HFF-Myc (cell line): ENCODE measurements around the gene NREP.

Source experiments
- DNase-seq: peaks from one replicate; pipeline ENCODE4 v3.0.0-alpha.2; 2011; ENCODE audit warnings: low read depth; ENCODE audit errors: extremely low read depth
- H3K4me3 ChIP-seq: replicated peaks from 2 replicates; pipeline ENCODE4 v1.5.1; 2011; ENCODE audit warnings: low read depth, mild to moderate bottlenecking, control low read depth, low read length
- CTCF ChIP-seq: IDR thresholded peaks from 2 replicates; pipeline ENCODE4 v1.5.1; 2012; ENCODE audit warnings: mild to moderate bottlenecking, low read depth, low read length, control low read depth; ENCODE audit errors: missing control alignments

The NREP gene

GRCh38 chr5:111772456-111773122, 15.6 kb upstream of the NREP start:
- DNase-seq, result no peak
- no peak for TF ChIP-seq CTCF
- H3K4me3 ChIP-seq, result no peak overlapping the region

- no peak overlapping the region for H3K4me3 ChIP-seq
- TF ChIP-seq CTCF, result no peak
- no peak for DNase-seq
These were observed 12.5 kb upstream of the NREP start for GRCh38 chr5:111769541-111769940.

DNA sequence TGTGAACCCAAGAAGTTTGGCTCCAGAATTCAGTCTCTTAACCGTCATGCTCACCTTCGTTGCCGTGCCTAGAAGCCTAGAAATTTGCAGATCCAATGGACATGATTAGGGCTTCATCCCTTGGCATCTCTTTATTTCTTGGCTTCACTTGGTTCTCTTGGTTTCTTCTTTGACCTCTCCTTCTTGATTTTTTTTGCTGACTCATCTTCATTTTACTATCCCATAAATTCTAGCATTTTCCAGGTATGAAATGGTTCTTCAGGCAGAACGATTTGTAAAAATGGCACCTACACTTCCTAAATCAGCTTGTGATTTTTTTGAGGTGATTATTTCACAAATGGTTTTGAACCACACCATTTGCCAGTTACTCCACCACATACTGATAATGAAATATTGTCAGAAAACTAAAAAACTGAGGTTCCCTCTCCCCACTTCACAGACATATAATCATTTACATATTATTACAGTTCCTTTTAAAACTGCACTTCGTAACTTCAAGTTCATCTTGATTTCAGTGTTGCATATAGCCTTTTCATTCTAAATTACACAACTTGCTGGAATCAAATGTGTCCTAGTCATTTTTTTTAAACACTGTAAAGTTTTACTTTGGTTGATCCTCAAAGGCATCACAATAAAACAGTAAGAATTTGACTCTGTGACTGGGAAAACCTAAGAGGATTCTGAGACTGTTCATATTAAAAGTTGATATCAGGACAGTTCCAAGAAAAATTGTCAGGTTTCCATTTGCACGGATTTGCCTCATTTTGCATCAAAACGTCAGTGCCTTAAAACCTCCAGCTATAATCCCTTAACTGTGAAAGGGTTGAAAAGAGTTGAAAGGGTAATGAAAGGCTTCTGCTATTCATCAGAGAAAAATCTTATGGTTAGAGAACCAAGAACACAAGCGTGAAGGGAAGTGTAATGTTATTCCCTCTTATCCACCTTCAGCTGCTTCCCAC, 8.9 kb upstream of the NREP start:
- no peak for DNase-seq
- no peak overlapping the region for H3K4me3 ChIP-seq
- no peak for TF ChIP-seq CTCF

- DNase-seq, result no peak
- no peak for TF ChIP-seq CTCF
- no peak overlapping the region for H3K4me3 ChIP-seq
These were observed 7.0 kb upstream of the NREP start for GRCh38 chr5:111764019-111764418.

DNA sequence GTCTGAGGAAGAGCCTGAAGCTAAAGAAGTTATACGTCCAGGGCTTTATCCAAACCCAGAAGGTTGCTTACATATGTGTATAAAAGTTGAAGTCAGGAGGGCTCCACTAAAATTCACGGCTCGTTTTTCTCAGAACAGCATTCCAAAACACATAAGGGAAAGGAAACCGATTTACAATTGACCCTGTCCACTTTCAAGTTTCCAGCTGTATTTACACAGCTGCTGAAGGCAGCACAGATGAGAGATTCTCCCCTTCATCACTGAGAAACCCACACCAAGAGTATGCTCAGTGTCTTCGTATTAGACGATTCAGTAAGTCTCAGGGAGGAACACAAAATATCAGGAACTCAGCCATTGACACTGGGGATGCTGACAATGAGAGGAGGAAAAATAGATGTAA, 5.9 kb upstream of the NREP start:
- no peak overlapping the region for H3K4me3 ChIP-seq
- DNase-seq, result no peak
- no peak for TF ChIP-seq CTCF

GRCh38 chr5:111758284-111758628, 1.3 kb upstream of the NREP start:
- TF ChIP-seq CTCF, result no peak
- no peak for DNase-seq

More at GRCh38 chr5:111758284-111758628, 1.3 kb upstream of the NREP start:
- peak overlapping the region; percentile 61 for H3K4me3 ChIP-seq
